HTR-8/SVneo (cell line): ENCODE measurements around the gene TMEM86A.

Experiments used
- DNase-seq: peaks from one replicate; pipeline ENCODE4 v3.0.0; 2011; ENCODE audit warnings: low spot score, mixed read lengths; ENCODE audit not compliant: insufficient read length
- FAIRE-seq: peaks from 2 replicates; lab custom pipeline; 2011; peaks lifted over from hg19 to GRCh38; lab: Jason Lieb, UNC

Gene TMEM86A

GRCh38 chr11:18699269-18699596 lies 654 bp downstream of the TMEM86A start:
- FAIRE-seq = no peak
- DNase-seq = no peak

GRCh38 chr11:18699848-18700261 lies 1.3 kb downstream of the TMEM86A start:
- no peak for FAIRE-seq
- DNase-seq = no peak

DNA sequence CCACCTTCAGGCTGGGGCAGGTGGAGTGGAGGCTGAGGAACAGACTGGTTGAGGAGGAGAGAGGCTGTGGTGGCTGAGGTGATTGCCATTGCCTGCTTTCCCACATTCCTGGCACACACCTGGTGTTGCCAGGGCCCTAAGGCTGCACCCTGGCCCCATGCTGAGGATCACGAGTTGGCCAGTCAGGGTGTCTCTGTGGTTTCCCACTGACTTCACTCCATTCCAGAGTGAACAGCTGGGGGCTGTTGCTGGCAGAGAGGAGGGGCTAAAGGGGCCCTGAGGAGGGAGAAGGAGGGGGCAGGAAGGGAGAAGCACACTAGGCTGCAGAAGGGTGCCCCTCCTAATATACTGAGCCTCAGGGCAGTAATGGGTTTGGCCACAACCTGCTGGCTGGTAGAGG lies 1.8 kb downstream of the TMEM86A start:
- DNase-seq = no peak
- FAIRE-seq = no peak

DNA sequence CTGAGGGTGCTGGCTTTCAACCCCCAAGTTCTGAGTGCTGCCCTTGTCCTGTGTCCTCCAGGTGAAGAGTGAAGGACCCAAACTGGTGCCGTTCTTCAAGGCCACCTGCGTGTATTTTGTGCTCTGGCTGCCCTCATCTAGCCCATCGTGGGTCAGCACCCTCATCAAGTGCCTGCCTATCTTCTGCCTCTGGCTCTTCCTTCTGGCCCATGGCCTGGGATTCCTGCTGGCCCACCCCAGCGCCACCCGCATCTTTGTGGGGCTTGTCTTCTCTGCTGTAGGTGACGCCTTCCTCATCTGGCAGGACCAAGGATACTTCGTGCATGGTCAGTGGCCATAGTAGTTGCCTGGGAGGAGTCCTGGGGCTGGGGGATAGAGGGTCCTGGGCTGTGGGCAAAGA lies 2.3 kb downstream of the TMEM86A start:
- FAIRE-seq = no peak
- no peak for DNase-seq

- DNase-seq = no peak
- no peak for FAIRE-seq
These were observed 3.1 kb downstream of the TMEM86A start for GRCh38 chr11:18701614-18702216.

DNA sequence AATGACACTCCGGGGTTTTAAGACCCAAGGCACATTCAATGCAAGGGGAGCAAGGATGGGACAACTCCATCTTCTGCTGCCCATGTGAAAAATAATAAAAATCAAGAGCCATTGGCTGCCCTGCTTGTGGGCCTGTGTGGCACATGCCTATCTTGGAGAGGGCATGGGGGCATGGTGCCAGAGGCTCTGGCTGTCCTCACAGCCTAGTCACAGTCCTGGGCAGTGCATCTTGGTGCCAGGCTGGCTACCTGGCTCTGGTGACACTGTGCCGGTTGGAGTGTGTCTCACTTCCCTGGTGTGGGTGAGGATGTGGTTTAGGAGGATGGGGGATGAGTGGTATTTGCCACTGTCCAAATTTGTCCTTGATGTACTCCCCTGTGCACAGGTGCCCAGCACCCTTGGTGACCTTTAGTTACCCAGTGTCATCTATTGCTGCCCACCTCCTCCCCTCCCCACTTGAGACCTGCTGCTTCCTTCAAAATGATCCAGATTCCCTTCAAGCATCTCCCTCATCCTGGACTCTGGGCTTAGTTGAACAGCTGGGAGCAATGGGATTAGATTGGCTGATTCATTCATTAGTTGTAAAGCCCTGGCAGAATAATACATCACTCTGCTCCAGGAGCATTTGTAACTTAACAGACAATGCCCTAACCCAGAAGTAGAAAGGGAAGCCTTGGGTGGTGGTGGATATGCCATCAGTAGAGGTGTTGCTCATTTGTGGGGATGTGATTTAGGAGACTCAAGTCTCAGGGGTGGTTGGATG lies 4.6 kb downstream of the TMEM86A start:
- FAIRE-seq (no peak), DNase-seq (no peak)

DNA sequence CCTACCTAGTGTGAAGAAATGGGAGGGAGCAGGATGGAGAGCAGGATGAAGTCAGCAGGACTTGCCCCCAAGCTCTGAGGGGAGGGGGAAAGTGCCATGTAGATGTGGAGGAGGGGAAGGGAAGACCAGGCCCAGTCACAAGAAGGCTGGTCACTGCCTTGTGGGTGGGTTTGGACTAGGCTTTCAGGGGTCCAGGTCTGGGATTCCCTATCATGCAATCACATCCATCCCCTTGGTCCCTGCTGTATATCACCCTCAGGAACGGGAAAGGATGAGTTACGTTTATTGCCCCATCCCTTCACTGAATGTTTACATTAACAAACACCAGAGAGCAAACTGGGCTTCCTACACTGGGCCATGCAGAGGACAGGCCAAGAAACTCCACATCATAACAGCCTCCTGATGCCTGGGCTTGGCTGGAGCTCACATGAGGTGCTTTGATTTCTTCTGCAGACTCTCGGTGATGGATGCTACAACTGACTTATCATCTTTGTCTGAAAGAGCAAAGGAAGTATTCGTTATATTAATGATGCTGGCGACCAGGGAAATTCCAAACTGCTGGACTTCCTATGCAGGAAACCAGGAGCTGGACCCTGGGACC lies 5.6 kb downstream of the TMEM86A start:
- DNase-seq (no peak), FAIRE-seq (no peak)

DNA sequence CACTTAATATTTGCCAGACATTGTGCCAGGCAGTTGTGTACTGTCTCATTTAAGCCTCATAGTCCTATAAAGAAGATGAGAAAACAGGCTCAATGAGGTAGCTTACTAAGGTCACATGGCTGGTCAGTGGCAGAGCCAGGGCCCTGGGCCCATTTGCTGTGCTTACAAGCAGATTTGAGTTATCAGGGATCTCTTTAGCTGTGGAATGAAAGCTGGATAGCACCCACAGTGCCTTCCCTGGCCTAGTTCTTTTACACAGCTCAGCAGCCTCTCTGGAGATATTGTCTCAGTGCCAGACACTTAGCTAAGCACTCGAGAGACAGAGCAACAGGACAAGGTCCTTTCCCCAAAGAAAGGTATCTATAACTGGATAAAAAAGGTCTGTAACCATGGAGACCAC lies 6.1 kb downstream of the TMEM86A start:
- no peak for FAIRE-seq
- DNase-seq = no peak

DNA sequence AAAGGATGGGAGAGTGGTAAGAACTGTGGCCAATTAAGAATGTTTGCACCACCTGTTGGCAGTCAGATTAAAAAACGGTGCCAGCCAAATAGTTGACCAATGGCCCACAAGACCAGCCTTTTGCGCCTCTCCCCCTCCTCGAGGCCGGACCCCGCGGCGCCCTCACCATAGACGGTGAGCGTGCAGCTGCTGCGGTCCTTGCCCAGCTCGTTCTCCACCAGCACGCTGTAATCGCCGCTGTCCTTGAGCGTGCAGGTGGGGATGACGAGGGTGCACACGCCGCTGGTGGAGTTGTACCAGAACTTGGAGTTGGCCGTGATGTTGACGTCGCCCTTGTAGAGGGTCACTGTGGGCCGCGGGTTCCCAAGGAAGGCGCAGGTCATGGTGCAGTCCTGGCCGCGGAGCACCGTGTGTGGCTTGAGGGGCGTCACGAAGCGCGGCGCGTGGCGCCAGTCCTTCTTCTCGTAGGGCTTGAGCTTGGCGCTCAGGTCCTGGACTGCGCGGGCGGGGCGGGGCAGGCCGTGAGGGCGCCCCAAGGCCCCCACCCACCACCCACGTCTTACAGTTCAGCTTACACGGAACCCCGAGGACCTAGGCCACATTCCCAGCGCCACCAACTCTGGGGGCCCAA lies 7.2 kb downstream of the TMEM86A start:
- FAIRE-seq = no peak
- no peak for DNase-seq

DNA sequence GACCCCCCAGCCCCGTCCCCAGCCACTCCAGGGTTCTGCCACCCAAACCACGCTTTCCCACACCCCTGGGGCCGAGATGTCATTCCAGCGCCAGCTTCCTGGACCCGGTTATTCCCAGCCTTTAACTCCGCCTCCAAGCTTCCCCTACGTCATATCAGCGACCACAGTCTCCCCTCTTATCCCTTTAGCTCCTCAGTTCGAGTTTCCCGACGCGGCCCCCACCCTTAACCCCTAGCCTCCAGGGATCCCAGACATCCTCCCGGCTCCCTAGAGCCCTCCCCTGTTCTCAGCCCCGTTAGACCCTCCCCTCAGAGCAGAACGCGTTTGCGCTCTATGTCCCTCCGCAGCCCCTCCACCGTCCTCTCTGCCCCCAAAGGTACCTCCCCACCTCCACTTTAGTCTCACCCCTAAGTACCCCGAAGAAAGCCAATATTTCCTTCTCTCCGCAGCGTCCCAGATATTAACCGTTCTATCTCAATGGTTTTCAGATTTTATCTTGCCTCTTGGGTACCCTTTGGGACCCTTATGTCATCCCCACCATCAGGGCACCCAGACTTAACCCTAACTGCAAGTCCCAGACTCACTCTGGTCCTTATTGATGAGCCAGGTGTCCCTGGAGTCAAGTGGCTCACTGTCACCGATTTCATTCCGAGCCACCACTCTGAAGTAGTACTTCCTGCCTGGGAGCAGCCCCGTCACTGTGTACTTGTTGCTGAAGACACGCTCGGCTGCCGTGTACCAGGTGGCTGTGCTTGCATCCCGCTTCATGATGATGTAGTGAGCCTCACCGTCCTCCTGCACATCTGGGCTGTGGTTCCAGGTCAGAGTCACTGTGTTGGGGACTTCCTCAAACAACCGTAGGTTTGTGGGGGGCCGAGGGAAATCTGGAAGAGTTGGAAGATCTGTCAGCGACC lies 8.0 kb downstream of the TMEM86A start:
- FAIRE-seq = no peak
- no peak for DNase-seq

GRCh38 chr11:18707811-18708340 lies 9.3 kb downstream of the TMEM86A start:
- FAIRE-seq (no peak), DNase-seq (no peak)

- DNase-seq = no peak
- no peak for FAIRE-seq
These were observed 10.8 kb downstream of the TMEM86A start for GRCh38 chr11:18709414-18709813.

DNA sequence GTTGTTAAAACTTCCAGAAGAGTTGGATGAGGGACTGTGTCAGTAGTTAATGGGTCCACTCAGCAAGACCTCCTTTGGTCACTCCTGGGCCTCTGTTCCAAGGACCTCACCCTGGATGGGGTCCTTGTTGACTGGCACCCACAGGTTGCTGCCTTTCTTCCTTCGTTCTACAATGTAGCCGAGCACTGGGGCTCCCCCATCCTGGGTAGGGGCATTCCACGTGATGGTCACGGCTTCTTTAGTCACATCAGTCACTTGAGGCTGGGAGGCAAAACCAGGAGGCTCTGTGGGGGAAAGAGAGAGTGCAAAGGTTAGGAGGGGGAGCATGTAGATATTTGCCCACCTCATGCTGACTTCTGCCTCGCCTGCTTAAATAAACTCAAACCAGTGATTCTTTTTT lies 12.0 kb downstream of the TMEM86A start:
- DNase-seq = no peak
- FAIRE-seq = no peak

DNA sequence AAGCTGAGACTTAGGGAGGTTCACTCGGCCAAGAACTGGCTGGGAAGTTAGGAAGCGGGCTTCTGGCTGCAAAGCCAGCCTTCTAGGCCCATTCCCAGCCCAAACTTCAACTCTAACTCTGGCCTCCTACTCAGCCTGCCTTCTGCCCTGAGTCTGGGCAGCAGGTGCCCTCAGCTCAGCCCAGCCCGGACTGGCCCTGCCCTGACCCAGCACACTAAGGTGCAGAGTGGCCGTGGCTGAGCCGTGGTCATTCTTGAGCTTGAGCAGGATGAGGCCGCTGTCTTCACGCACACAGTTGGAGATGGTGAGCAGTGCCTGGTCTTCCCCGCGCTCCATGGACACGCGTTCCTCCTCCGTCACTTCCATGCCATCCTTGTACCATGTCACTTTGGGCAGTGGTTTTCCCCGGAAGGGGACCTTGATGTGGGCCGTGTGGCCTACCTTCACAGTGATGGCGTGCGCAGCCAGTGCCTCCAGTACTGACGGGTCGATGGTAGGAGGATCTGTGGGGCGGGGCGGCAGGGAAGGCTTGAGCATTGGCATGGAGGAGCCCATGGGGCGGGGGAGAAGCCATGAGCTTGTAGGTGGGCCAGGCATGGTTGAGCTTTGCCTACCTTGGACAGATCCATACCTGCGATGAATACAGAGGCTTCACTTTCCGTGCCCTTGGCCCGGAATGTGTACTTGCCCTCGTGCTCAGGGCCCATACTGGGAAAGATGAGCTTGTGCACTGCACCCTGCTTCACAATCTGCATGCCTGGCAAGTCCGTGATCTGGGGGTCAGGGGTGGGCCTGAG lies 15.3 kb downstream of the TMEM86A start:
- DNase-seq (no peak), FAIRE-seq (no peak)

DNA sequence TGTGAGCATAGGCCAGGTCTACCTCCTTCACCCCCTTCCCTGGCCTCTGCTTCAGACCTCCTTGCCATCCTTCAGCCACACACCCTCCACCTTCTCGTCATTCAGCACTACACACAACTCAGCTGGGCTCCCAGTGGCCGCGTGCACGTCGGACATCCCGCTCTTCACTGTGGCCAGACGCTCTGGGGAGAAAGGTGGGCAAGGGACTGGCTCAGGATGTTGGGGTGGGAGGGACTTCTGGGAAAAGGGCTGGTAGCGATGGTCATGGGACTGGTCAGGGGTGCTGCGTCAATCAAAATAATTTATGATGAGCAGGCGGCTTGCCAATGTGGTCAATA lies 15.8 kb downstream of the TMEM86A start:
- FAIRE-seq (no peak), DNase-seq (no peak)

DNA sequence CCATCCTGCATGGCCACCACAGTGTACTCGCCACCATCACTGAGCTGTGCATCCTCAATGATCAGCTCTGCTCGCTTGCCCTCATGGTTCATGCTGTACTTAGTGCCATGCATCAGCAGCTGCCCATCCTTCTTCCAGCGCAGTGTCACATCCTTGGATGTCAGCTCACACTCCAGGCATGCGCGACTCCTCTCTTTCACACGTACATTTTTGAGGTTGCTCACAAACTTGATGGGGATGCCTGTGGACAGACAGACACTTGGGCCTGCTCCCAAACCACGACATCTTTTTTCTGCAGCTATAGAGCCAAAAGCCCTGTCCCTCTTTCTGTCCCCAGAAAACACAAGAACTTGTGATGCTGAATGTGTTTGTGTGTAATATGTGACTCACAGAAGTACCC lies 16.9 kb downstream of the TMEM86A start:
- FAIRE-seq (no peak), DNase-seq (no peak)

DNA sequence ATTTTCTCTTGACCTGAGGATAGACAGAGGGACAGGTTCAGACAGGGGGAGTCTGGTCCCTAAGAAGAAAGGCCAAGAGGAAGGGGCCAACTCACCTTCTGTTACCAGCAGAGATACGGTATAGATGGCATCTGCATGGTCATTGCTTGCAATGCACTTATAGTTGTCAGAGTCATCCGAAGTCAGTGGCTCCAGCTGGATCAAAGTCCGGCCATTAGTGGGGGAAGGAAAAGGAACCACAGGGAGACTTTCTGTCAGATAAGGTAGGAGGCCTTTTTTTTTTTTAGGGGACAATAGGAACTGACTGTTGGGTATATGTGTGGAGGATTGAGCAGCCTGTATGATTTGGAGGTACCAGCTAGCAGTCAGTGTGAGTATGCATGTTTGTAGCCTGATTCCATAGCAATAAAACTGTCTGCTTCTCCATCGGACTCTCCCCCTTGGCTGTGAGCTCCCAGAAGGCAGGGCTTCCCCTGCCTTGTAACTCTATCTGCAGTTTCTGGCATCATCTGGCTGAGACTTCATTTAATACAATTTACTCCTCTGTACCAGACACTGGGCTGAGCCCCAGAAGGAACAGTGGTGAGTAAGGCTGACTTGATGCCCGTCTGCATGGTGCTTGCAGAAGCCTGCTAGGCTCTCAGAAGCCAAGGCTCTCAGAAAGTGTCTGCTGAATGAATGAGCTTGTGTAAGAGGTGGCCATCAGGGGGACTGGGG lies 21.7 kb downstream of the TMEM86A start:
- FAIRE-seq (no peak), DNase-seq (no peak)

DNA sequence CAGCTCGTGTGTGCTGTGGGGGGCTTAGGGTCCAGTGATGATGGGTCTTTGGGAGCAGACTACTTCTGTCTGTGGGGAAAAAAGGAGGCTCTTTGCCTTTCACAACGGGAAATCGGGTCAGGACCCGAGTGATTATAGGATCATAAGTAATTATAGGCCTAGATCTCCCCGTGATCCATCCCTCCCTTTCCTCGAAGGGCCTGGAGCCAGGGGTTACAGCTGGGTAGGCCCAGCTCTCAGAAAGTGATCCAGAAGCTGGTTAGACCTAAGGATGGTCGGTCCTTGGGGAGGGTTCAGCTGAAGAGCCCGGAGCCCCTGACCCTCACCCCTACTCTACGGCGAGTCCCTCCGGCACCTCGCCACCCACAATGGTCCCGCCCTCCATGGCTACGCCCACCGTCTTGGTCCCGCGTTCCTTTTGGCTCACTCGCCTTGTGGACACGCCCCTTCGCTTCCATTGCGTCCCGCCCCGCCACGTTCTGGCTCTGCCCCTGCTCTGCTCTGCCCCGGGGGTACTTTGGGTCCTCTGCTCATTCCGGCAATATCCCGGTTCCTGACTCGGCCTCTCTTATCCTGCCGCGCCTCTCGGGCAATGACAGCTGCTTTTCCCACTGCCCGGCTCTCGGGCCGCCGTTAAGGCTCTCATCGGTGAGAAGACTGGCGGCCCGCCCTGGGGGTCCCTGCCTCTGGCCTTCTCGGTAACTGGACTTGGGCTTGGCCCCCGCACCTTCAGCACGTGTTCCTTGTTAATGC lies 22.4 kb downstream of the TMEM86A start:
- FAIRE-seq = peak; percentile 91
- DNase-seq = peak; percentile 72
